Breast epithelium (tissue), 3 donors: Measurements from ENCODE around the gene CACNA1I.

Source experiments
- POLR2A ChIP-seq: fragments of 450-650 bp; IDR thresholded peaks from one replicate; pipeline ENCODE4 v1.6.1; 2016; ENCODE audit warnings: antibody characterized with exemption, mild to moderate bottlenecking, moderate library complexity
- POLR2AphosphoS5 ChIP-seq, 3 donors: sonication (generic); formaldehyde crosslinking; IDR thresholded peaks; one replicate each; pipeline ENCODE4 v1.6.1; 2017; ENCODE audit warnings: antibody characterized with exemption in 3 of 3
- TF ChIP-seq, protein P1 (sequence below), 3 donors: fragments of 450-650 bp; IDR thresholded peaks; one replicate each; pipeline ENCODE4 v1.5.1; 2016 to 2017; ENCODE audit warnings: antibody characterized with exemption in 3 of 3, mild to moderate bottlenecking in 3 of 3, moderate library complexity in 3 of 3

DNA sequence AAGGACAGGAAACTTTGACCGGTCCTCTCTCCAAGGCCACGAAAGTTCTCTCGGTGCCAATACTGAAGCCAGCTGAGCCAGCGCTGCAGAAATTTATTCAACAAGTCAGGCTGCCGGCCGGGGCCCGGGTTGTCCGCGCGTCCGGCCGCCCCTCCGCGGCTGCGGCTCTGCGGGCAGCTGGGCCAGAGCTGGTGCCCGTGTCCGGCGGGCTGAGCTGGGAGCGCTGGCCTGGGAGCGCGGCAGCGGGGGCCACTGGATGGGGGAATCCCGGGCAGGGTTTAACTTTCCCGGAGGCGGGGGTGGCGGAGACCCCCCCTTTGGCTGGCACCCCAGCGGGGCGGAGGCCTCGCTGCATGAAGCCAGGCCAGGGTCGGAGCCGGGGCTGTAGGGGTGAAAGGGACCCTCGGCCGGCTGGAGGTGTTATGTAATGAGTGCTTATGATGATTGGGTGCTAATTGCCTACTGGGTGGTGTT is 12.3 kb upstream of the CACNA1I start:
- TF ChIP-seq, protein P1, sequence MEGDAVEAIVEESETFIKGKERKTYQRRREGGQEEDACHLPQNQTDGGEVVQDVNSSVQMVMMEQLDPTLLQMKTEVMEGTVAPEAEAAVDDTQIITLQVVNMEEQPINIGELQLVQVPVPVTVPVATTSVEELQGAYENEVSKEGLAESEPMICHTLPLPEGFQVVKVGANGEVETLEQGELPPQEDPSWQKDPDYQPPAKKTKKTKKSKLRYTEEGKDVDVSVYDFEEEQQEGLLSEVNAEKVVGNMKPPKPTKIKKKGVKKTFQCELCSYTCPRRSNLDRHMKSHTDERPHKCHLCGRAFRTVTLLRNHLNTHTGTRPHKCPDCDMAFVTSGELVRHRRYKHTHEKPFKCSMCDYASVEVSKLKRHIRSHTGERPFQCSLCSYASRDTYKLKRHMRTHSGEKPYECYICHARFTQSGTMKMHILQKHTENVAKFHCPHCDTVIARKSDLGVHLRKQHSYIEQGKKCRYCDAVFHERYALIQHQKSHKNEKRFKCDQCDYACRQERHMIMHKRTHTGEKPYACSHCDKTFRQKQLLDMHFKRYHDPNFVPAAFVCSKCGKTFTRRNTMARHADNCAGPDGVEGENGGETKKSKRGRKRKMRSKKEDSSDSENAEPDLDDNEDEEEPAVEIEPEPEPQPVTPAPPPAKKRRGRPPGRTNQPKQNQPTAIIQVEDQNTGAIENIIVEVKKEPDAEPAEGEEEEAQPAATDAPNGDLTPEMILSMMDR (IDR thresholded peaks at IDR 0.05), result no peak
- no peak for TF ChIP-seq POLR2AphosphoS5 (IDR thresholded peaks at IDR 0.05)
- no peak for TF ChIP-seq POLR2A
